Stimulated activated effector memory CD8-positive, alpha-beta T cell treated with anti-CD3 and anti-CD28 coated beads, Interleukin-12 subunit alpha, Interleukin-12 subunit beta, amount 100 ng/mL, for 72 hours (primary cell): ENCODE measurements around the gene FOXO4.

Experiments
- ATAC-seq: fragments of 150-1000 bp; cut with Tn5 transposase; 2 replicates; pipeline ENCODE4 v1.10.0; 2021
- DNase-seq, 2 donors: peaks; one replicate each; pipeline ENCODE4 v3.0.0; 2021 to 2022; ENCODE audit warnings: low spot score in 2 of 2
- H3K27ac Mint-ChIP-seq: one replicate; pipeline ENCODE4 v1.8.0; 2022; ENCODE audit warnings: mild to moderate bottlenecking, mixed read lengths
- H3K36me3 Mint-ChIP-seq: one replicate; pipeline ENCODE4 v1.8.0; 2022; ENCODE audit warnings: mild to moderate bottlenecking, mixed read lengths
- H3K4me1 Mint-ChIP-seq: one replicate; pipeline ENCODE4 v1.8.0; 2022; ENCODE audit warnings: mixed read lengths
- H3K4me3 Mint-ChIP-seq: one replicate; pipeline ENCODE4 v1.8.0; 2022; ENCODE audit warnings: mild to moderate bottlenecking, mixed read lengths
- H3K9me3 Mint-ChIP-seq: one replicate; pipeline ENCODE4 v1.8.0; 2022; ENCODE audit warnings: mixed read lengths

FOXO4 gene

GRCh38 chrX:71109051-71109450 lies 13.4 kb downstream of the FOXO4 start:
- no peaks in the 10 kb centered on the region for H3K9me3 Mint-ChIP-seq
- H3K36me3 Mint-ChIP-seq, result peaks cover 83% of the 10 kb centered on the region
- DNase-seq, result no peak
- H3K4me3 Mint-ChIP-seq, result peak overlapping the region; percentile 87
- no peak for ATAC-seq
- H3K4me1 Mint-ChIP-seq, result peaks cover 66% of the 10 kb centered on the region
- peak overlapping the region; percentile 95 for H3K27ac Mint-ChIP-seq

GRCh38 chrX:71111141-71111843 lies 15.6 kb downstream of the FOXO4 start, which contains the start of gene IL2RG:
TSS of gene IL2RG (minus strand) at chrX:71111577. CDS start at chrX:71111539, 38 bp downstream.
- Mint-ChIP-seq H3K36me3 (peaks cover 62% of the 10 kb centered on the region), H3K4me3 (peak within 1 kb of the TSS; percentile 87), H3K9me3 (no peaks in the 10 kb centered on the region), H3K4me1 (peaks cover 48% of the 10 kb centered on the region), H3K27ac (peak within 1 kb of the TSS; percentile 95)
- peak; percentile 95 for ATAC-seq
- peak in 1 of 2 donors; percentile 79 for DNase-seq

GRCh38 chrX:71111921-71112431 lies 16.3 kb downstream of the FOXO4 start:
- peaks cover 41% of the 10 kb centered on the region for H3K4me1 Mint-ChIP-seq

GRCh38 chrX:71117358-71117757 lies 21.7 kb downstream of the FOXO4 start:
- H3K27ac Mint-ChIP-seq, result peak overlapping the region; percentile 63
- DNase-seq, result no peak
- H3K4me1 Mint-ChIP-seq, result peaks cover 21% of the 10 kb centered on the region
- no peaks in the 10 kb centered on the region for H3K9me3 Mint-ChIP-seq
- ATAC-seq, result no peak
- H3K36me3 Mint-ChIP-seq, result peaks cover 29% of the 10 kb centered on the region
- H3K4me3 Mint-ChIP-seq, result peak overlapping the region; percentile 80

More at GRCh38 chrX:71111921-71112431, 16.3 kb downstream of the FOXO4 start:
- peak overlapping the region; percentile 95 for H3K27ac Mint-ChIP-seq
- DNase-seq, result no peak
- H3K9me3 Mint-ChIP-seq, result no peaks in the 10 kb centered on the region
- peaks cover 55% of the 10 kb centered on the region for H3K36me3 Mint-ChIP-seq
- peak overlapping the region; percentile 87 for H3K4me3 Mint-ChIP-seq
- peak; percentile 57 for ATAC-seq

- Mint-ChIP-seq H3K4me1 (peaks cover 20% of the 10 kb centered on the region), H3K9me3 (no peaks in the 10 kb centered on the region), H3K4me3 (peak within 1 kb of the TSS; percentile 80), H3K36me3 (peaks cover 38% of the 10 kb centered on the region), H3K27ac (peak within 1 kb of the TSS; percentile 93)
- DNase-seq, result peak; percentile 49 to 89
- ATAC-seq, result peak; percentile 95
These were observed 22.7 kb downstream of the FOXO4 start, which contains the start of gene MED12 for GRCh38 chrX:71118032-71118984. TSS of gene MED12 (plus strand) at chrX:71118596. CDS start at chrX:71118755, 159 bp downstream.

- DNase-seq (no peak), ATAC-seq (peak; percentile 46)
- Mint-ChIP-seq H3K36me3 (peaks cover 45% of the 10 kb centered on the region), H3K4me1 (peaks cover 18% of the 10 kb centered on the region), H3K27ac (peak overlapping the region; percentile 93), H3K9me3 (no peaks in the 10 kb centered on the region), H3K4me3 (peak overlapping the region; percentile 80)
These were observed 23.4 kb downstream of the FOXO4 start for GRCh38 chrX:71118985-71119535.

- H3K4me3 Mint-ChIP-seq, result peak overlapping the region; percentile 55
- no peaks in the 10 kb centered on the region for H3K9me3 Mint-ChIP-seq
- DNase-seq (no peak), ATAC-seq (peak; percentile 35)
- H3K4me1 Mint-ChIP-seq, result peaks cover 34% of the 10 kb centered on the region
- peaks cover 90% of the 10 kb centered on the region for H3K36me3 Mint-ChIP-seq
- H3K27ac Mint-ChIP-seq, result peak overlapping the region; percentile 72
These were observed 32.6 kb downstream of the FOXO4 start for GRCh38 chrX:71128166-71128833.

GRCh38 chrX:71128915-71129765 lies 33.5 kb downstream of the FOXO4 start:
- Mint-ChIP-seq H3K36me3 (peaks cover 90% of the 10 kb centered on the region), H3K4me1 (peaks cover 32% of the 10 kb centered on the region), H3K4me3 (peak overlapping the region; percentile 55), H3K27ac (peak overlapping the region; percentile 72), H3K9me3 (no peaks in the 10 kb centered on the region)
- DNase-seq, result peak; percentile 61 to 80
- peak; percentile 90 for ATAC-seq

GRCh38 chrX:71131510-71131909 lies 35.9 kb downstream of the FOXO4 start:
- H3K4me1 Mint-ChIP-seq, result peaks cover 25% of the 10 kb centered on the region
- ATAC-seq (no peak), DNase-seq (no peak)
- H3K9me3 Mint-ChIP-seq, result no peaks in the 10 kb centered on the region
- peaks cover 97% of the 10 kb centered on the region for H3K36me3 Mint-ChIP-seq
- H3K27ac Mint-ChIP-seq, result peak overlapping the region; percentile 32
- H3K4me3 Mint-ChIP-seq, result no peak overlapping the region

GRCh38 chrX:71140440-71140839 lies 44.8 kb downstream of the FOXO4 start:
- ATAC-seq, result no peak
- Mint-ChIP-seq H3K27ac (no peak overlapping the region), H3K4me3 (no peak overlapping the region), H3K4me1 (peaks cover 8% of the 10 kb centered on the region), H3K9me3 (no peaks in the 10 kb centered on the region), H3K36me3 (peaks cover 79% of the 10 kb centered on the region)
- DNase-seq, result no peak

- no peak overlapping the region for H3K27ac Mint-ChIP-seq
- peaks cover 49% of the 10 kb centered on the region for H3K36me3 Mint-ChIP-seq
- no peak overlapping the region for H3K4me3 Mint-ChIP-seq
- peaks cover 17% of the 10 kb centered on the region for H3K4me1 Mint-ChIP-seq
- no peak for DNase-seq
- ATAC-seq, result no peak
- H3K9me3 Mint-ChIP-seq, result no peaks in the 10 kb centered on the region
These were observed 47.9 kb downstream of the FOXO4 start for GRCh38 chrX:71143508-71143907.

- no peaks in the 10 kb centered on the region for H3K9me3 Mint-ChIP-seq
- ATAC-seq (no peak), DNase-seq (no peak)
- peak within 1 kb of the TSS; percentile 19 for H3K4me3 Mint-ChIP-seq
- H3K4me1 Mint-ChIP-seq, result peaks cover 8% of the 10 kb centered on the region
- H3K27ac Mint-ChIP-seq, result no peak within 1 kb of the TSS
- peaks cover 37% of the 10 kb centered on the region for H3K36me3 Mint-ChIP-seq
These were observed 49.0 kb downstream of the FOXO4 start, which contains the start of gene NLGN3 for GRCh38 chrX:71144651-71145050. TSS of gene NLGN3 (plus strand) at chrX:71144841. CDS start at chrX:71147750, 2,909 bp downstream.

GRCh38 chrX:71147496-71148277 lies 52.0 kb downstream of the FOXO4 start:
- H3K4me1 Mint-ChIP-seq, result peaks cover 8% of the 10 kb centered on the region

More at GRCh38 chrX:71147496-71148277, 52.0 kb downstream of the FOXO4 start:
- Mint-ChIP-seq H3K9me3 (no peaks in the 10 kb centered on the region), H3K4me3 (no peak overlapping the region), H3K27ac (no peak overlapping the region), H3K36me3 (peaks cover 9% of the 10 kb centered on the region)
- ATAC-seq (no peak), DNase-seq (no peak)
